ENCODE measurements around the gene ARL6IP5. TPM values are rescaled to one million over a fixed set of nuclear protein-coding genes. Genes with fewer than 3 reads are reported as not detected.
A peak's percentile ranks its signal among the peaks of the same experiment; 100 is the strongest.

Gene ARL6IP5
- total and polyA plus RNA-seq, 9 donors = 92.6 to 120 (median 105) TPM

DNA sequence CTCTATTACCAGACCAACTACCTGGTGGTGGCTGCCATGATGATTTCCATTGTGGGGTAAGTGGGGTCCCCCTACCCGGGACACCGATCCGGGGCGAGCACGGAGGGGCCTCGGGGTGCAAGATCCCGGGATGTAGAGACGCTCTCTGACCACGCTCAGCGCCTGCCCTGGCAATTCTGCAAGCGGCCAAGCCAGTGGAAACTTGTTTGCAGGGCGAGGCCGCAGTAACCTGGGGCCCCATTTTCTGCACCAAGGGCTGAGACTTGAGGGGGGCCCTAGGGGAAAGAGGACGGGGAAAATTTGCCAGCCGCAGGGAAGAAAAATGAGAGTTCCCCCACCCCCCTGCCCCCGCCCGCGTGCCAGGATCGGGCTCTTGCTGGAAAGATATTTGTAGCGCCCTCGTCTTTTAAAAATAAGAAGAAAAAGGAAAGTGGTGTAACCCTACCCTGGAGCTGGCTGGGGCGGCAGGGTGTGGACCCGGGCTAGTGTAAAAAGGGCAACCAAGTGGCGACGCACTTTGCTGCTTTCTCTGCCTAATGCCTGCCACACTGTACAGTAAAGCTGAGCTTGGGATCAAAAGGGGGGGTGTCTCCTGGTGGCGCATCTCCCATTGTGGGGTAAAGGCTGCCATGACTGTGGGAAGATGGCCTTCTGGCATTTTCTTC is 563 bp downstream of the ARL6IP5 start:
- under 1% methylated on average over 11 of the region's 26 CpGs for WGBS (ENCODE audit: insufficient coverage)
- peaks cover 44% of the 10 kb centered on the region for H3K4me1 ChIP-seq (ENCODE audit: control insufficient read depth, insufficient read depth, low read length)
- H3K27me3 ChIP-seq (ENCODE audit: control insufficient read depth, insufficient read depth, low read length) = no peaks in the 10 kb centered on the region
- peak overlapping the region; percentile 90 for H3K4me3 ChIP-seq (ENCODE audit: low read length)
- H3K9me3 ChIP-seq (replicated peaks; ENCODE audit: control insufficient read depth, low read depth, low read length) = no peaks in the 10 kb centered on the region
- peaks cover 6% of the 10 kb centered on the region for H3K36me3 ChIP-seq (ENCODE audit: control insufficient read depth, insufficient read depth, low read length)
- H3K27ac ChIP-seq (ENCODE audit: low read length) = peak overlapping the region; percentile 88
- DNase-seq = peak; percentile 53

DNA sequence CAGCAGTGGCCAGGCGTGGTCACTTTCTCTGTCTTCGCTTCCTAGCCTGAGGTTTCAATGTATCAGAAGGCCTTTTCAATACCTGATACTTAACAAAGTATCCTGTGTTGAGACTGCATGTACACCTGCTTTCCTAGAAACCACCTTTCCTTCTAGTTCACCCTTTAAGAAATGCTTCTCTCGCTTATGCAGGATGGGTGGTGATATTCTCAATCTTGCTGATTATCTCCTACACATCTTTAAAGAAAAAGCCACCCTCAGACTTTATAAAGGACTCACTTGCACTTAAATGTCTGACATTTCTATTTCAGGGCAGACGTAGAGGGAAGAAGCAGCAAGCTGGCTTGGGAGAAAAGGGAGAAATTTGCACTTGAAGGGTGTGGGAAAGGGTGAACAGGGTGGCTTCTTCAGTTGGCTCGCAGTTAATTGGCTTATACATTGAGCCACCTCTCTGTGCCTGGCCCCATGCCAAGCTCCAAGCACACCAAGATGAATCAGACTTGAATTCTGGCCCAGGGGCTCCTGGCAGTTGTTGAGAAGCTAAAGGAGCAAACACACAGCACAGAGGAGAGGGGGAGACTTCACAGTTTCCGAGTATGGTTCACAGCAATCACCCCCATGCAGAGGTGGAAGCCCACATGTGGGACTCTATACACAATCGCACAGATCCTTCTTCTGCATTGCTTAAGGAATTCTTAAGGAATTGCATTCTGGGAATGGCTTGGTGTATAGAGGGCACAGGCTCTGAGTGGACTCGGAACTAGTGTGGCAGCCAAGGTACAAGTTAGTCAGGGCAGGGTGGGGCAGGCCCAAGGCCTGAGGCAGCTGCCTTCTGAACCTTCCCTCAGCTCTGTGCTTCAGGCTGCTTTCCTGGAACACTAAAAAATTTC is 1.3 kb downstream of the ARL6IP5 start:
- 0% methylated on average over 1 of the region's 8 CpGs for WGBS (ENCODE audit: insufficient coverage)
- peak; percentile 92 for DNase-seq
- Histone ChIP-seq H3K27ac (ENCODE audit: low read length) (peak overlapping the region; percentile 88), H3K36me3 (ENCODE audit: control insufficient read depth, insufficient read depth, low read length) (peaks cover 6% of the 10 kb centered on the region), H3K27me3 (ENCODE audit: control insufficient read depth, insufficient read depth, low read length) (no peaks in the 10 kb centered on the region), H3K4me3 (ENCODE audit: low read length) (peak overlapping the region; percentile 90), H3K9me3 (replicated peaks; ENCODE audit: control insufficient read depth, low read depth, low read length) (no peaks in the 10 kb centered on the region), H3K4me1 (ENCODE audit: control insufficient read depth, insufficient read depth, low read length) (peaks cover 40% of the 10 kb centered on the region)

DNA sequence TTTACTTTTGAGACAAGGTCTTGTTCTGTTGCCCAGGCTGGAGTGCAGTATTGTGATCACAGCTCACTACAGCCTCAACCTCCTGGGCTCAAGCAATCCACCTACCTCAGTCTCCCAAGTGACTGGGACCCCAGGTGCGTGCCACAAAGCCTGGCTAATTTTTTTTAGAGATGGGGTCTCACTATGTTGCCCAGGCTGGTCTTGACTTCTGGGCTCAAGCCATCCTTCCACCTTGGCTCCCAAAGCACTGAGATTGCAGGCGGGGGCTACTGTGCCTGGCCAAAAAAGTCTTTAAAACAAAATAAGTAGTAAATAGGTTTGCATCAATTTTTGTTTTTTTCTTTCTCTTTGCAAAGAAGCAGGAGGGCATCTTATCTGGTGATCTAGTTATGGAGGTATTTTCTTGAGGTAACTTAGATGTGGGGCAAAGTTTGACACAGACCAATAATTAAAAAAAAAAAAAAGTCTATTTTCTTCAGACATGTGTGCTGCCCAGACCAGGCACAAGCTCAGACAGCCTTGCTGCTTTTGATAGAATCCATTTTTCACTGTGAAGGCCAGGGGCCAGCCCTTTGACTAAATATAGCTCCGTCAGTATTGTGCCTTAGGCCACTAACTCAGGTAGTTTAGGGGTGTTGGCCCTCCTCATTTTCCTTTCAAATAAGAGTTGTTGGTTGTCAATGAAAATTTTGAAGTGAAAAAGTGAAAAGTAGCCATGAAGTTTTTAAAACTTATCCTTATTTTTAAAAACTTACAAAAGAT is 2.5 kb downstream of the ARL6IP5 start:
- no peaks in the 10 kb centered on the region for H3K9me3 ChIP-seq (replicated peaks; ENCODE audit: control insufficient read depth, low read depth, low read length)
- no peaks in the 10 kb centered on the region for H3K27me3 ChIP-seq (ENCODE audit: control insufficient read depth, insufficient read depth, low read length)
- H3K4me3 ChIP-seq (ENCODE audit: low read length) = peak overlapping the region; percentile 1
- WGBS (ENCODE audit: insufficient coverage) = 100% methylated on average over 1 of the region's 3 CpGs
- peaks cover 9% of the 10 kb centered on the region for H3K36me3 ChIP-seq (ENCODE audit: control insufficient read depth, insufficient read depth, low read length)
- H3K4me1 ChIP-seq (ENCODE audit: control insufficient read depth, insufficient read depth, low read length) = peaks cover 35% of the 10 kb centered on the region
- DNase-seq = no peak
- H3K27ac ChIP-seq (ENCODE audit: low read length) = peak overlapping the region; percentile 88

DNA sequence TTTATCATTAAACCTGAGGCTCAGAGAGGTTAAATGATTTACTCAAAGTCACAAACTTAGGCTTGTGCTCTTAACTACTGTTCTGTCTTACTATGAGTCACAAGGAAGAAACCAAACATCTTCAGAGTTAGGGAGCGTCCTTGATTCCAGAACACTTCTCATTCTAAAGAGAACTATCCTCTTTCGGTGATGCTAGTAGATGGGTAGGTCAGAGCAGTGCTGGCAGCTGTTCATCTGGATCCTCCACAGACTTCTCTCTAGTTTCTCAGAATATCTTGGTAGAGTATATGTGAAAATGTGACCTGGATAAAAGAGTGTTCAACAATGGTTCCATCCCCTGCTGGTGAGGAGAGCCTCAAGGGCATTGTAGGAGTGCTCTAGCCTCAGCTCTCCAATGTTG is 3.3 kb downstream of the ARL6IP5 start:
- Histone ChIP-seq H3K27me3 (ENCODE audit: control insufficient read depth, insufficient read depth, low read length) (no peaks in the 10 kb centered on the region), H3K36me3 (ENCODE audit: control insufficient read depth, insufficient read depth, low read length) (peaks cover 10% of the 10 kb centered on the region), H3K27ac (ENCODE audit: low read length) (no peak overlapping the region), H3K4me1 (ENCODE audit: control insufficient read depth, insufficient read depth, low read length) (peaks cover 32% of the 10 kb centered on the region), H3K4me3 (ENCODE audit: low read length) (no peak overlapping the region), H3K9me3 (replicated peaks; ENCODE audit: control insufficient read depth, low read depth, low read length) (no peaks in the 10 kb centered on the region)
- WGBS (ENCODE audit: insufficient coverage) = no CpG with 5 or more reads among the region's 2 CpGs
- peak; percentile 34 for DNase-seq

DNA sequence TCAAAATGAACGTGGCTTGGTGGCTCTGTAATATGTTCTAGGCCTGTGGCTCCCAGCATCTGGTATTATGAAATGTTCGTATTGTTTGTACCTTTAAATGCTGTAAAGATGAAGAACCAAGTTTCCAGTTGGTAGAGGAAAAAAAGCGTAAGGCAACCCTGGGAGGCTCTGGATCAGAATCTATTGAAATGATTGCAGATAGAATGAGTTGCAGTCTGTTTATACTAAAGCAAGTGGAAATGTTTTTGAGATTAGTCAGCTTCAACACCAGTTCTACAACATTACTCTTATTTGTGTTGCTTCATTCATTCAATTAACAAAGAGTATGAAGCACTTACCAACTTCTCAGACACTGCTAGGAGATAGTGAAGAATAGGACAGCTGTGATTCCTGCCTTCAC is 5.3 kb downstream of the ARL6IP5 start:
- H3K4me3 ChIP-seq (ENCODE audit: low read length) = no peak overlapping the region

DNA sequence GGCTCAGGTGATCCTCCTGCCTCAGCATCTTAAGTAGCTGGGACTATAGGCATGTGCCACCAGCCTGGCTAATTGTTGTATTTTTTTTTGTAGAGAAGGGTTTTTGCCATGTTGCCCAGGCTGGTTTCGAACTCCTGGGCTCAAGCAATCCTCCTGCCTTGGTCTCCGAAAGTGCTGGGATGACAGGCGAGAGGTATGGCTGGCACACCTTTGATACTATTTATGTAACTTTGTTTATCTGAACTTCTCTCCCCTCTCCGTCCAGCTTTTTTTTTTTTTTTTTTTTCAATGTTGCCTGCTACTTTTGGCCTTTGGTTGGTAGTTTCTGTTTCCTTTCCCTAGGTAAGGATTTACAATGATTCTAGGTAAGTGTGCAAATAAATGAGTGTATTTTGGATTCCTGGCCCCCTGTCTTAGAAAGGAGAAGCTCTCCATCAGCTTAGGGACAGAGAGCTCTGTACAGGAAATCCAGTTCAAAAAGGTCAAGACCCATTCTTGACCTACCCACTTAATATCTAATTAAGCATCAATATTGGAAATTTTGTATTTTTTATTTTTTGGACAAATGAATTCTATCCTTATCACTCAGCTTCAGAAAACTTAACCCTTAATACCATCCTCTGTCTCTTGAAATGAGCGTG is 6.8 kb downstream of the ARL6IP5 start:
- 56% methylated on average over 1 of the region's 5 CpGs for WGBS (ENCODE audit: insufficient coverage)
- Histone ChIP-seq H3K4me3 (ENCODE audit: low read length) (no peak overlapping the region), H3K36me3 (ENCODE audit: control insufficient read depth, insufficient read depth, low read length) (peaks cover 21% of the 10 kb centered on the region), H3K9me3 (replicated peaks; ENCODE audit: control insufficient read depth, low read depth, low read length) (no peaks in the 10 kb centered on the region), H3K27ac (ENCODE audit: low read length) (no peak overlapping the region), H3K27me3 (ENCODE audit: control insufficient read depth, insufficient read depth, low read length) (no peaks in the 10 kb centered on the region), H3K4me1 (ENCODE audit: control insufficient read depth, insufficient read depth, low read length) (peaks cover 23% of the 10 kb centered on the region)
- DNase-seq = no peak

More for the DNA sequence above, 5.3 kb downstream of the ARL6IP5 start:
- Histone ChIP-seq H3K4me1 (ENCODE audit: control insufficient read depth, insufficient read depth, low read length) (peaks cover 24% of the 10 kb centered on the region), H3K9me3 (replicated peaks; ENCODE audit: control insufficient read depth, low read depth, low read length) (no peaks in the 10 kb centered on the region), H3K27ac (ENCODE audit: low read length) (no peak overlapping the region), H3K27me3 (ENCODE audit: control insufficient read depth, insufficient read depth, low read length) (no peaks in the 10 kb centered on the region), H3K36me3 (ENCODE audit: control insufficient read depth, insufficient read depth, low read length) (peaks cover 18% of the 10 kb centered on the region)
- DNase-seq = no peak
- 73% methylated on average over 3 of the region's 3 CpGs for whole genome bisulfite sequencing (ENCODE audit: insufficient coverage)

GRCh38 chr3:69092030-69092516 is 7.3 kb downstream of the ARL6IP5 start:
- Histone ChIP-seq H3K27ac (ENCODE audit: low read length) (peak overlapping the region; percentile 31), H3K4me3 (ENCODE audit: low read length) (no peak overlapping the region), H3K27me3 (ENCODE audit: control insufficient read depth, insufficient read depth, low read length) (no peaks in the 10 kb centered on the region), H3K9me3 (replicated peaks; ENCODE audit: control insufficient read depth, low read depth, low read length) (no peaks in the 10 kb centered on the region), H3K4me1 (ENCODE audit: control insufficient read depth, insufficient read depth, low read length) (peaks cover 17% of the 10 kb centered on the region), H3K36me3 (ENCODE audit: control insufficient read depth, insufficient read depth, low read length) (peaks cover 21% of the 10 kb centered on the region)
- WGBS (ENCODE audit: insufficient coverage) = no CpG with 5 or more reads among the region's 4 CpGs
- peak; percentile 42 for DNase-seq

DNA sequence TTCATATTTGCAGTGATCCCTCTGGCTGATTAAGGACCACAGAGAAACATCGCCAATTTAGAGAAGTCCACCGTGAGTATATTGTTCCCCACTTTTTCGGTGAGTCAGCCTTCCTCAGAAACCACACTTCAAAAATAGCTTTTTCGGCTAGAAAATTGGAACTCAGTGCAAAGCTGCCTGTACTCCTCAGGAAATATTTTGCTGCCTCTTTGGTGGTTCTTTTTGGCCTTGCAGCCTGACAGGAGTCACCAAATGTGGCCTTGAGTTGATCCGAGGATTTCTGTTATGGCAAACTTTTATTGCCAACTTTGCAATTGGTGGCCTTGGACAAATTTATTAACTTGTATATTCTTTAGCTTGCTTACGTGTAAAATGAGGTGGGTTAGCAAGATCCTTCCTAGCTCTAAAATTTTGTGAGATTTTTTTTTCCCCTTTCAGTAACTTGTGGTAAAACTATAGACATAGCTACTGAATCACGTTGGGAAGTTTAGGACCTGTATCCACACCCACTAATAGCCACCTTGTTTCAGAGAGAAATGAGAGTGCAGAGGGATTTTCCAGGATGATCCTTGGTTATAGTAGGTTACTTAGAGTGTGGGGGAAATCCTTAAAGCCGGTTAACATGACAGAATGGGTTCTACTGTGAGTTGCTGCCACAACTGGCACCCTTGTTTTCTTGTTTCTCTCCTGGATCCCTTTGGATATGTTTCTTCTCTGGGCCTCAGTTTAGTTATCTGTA is 9.9 kb downstream of the ARL6IP5 start:
- no peaks in the 10 kb centered on the region for H3K9me3 ChIP-seq (replicated peaks; ENCODE audit: control insufficient read depth, low read depth, low read length)
- H3K4me3 ChIP-seq (ENCODE audit: low read length) = no peak overlapping the region
- DNase-seq = peak; percentile 60
- H3K4me1 ChIP-seq (ENCODE audit: control insufficient read depth, insufficient read depth, low read length) = peaks cover 6% of the 10 kb centered on the region
- H3K36me3 ChIP-seq (ENCODE audit: control insufficient read depth, insufficient read depth, low read length) = peaks cover 18% of the 10 kb centered on the region
- no peaks in the 10 kb centered on the region for H3K27me3 ChIP-seq (ENCODE audit: control insufficient read depth, insufficient read depth, low read length)
- 72% methylated on average over 4 of the region's 8 CpGs for WGBS (ENCODE audit: insufficient coverage)
- no peak overlapping the region for H3K27ac ChIP-seq (ENCODE audit: low read length)

DNA sequence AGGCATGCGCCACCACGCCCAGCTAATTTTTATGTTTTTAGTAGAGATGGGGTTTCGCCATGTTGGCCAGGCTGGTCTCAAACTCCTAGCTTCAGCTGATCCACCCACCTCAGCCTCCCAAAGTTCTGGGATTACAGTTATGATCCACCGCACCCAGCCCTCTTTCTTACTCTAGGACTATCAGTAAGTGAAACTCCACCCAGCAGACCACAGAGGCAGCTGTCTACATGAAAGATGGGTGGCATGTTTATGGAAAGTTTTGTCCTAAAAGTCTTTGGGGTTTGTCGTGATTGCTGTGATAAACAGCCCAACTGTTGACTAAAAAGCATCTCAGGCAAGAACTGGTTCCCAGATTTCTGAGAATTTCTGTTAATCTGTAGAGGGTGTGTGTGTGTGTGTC is 10.9 kb downstream of the ARL6IP5 start:
- H3K4me3 ChIP-seq (ENCODE audit: low read length) = no peak overlapping the region
- no peak for DNase-seq
- no peaks in the 10 kb centered on the region for H3K9me3 ChIP-seq (replicated peaks; ENCODE audit: control insufficient read depth, low read depth, low read length)
- peaks cover 4% of the 10 kb centered on the region for H3K4me1 ChIP-seq (ENCODE audit: control insufficient read depth, insufficient read depth, low read length)
- H3K36me3 ChIP-seq (ENCODE audit: control insufficient read depth, insufficient read depth, low read length) = peaks cover 15% of the 10 kb centered on the region
- 70% methylated on average over 1 of the region's 5 CpGs for WGBS (ENCODE audit: insufficient coverage)
- H3K27me3 ChIP-seq (ENCODE audit: control insufficient read depth, insufficient read depth, low read length) = no peaks in the 10 kb centered on the region
- peak overlapping the region; percentile 42 for H3K27ac ChIP-seq (ENCODE audit: low read length)
